ENCODE results near the gene AGMO. TPM values are rescaled to one million over a fixed set of nuclear protein-coding genes. Genes with fewer than 3 reads are reported as not detected.

Gene AGMO
- polyA plus RNA-seq, 6 donors from 2014 or later, result not detected

GRCh38 chr7:15457990-15458955 lies 103.5 kb downstream of the AGMO start:
- DNase-seq (no peak), ATAC-seq (ENCODE audit: low read depth in 2 of 2) (no peak)
- Mint-ChIP-seq H3K4me1 (no peaks in the 10 kb centered on the region), H3K4me3 (no peak overlapping the region), H3K9me3 (peaks cover 0 to 4% (median 0%) of the 10 kb centered on the region in 7 donors), H3K27me3 (no peaks in the 10 kb centered on the region), H3K36me3 (no peaks in the 10 kb centered on the region), H3K27ac (no peak overlapping the region)

GRCh38 chr7:15452670-15453069 lies 109.1 kb downstream of the AGMO start:
- DNase-seq (no peak), ATAC-seq (ENCODE audit: low read depth in 2 of 2) (no peak)
- H3K36me3 Mint-ChIP-seq, result no peaks in the 10 kb centered on the region
- H3K27ac Mint-ChIP-seq, result no peak overlapping the region
- H3K9me3 Mint-ChIP-seq, result peaks cover 0 to 5% (median 2%) of the 10 kb centered on the region in 7 donors
- no peaks in the 10 kb centered on the region for H3K4me1 Mint-ChIP-seq
- H3K27me3 Mint-ChIP-seq, result no peaks in the 10 kb centered on the region
- no peak overlapping the region for H3K4me3 Mint-ChIP-seq

DNA sequence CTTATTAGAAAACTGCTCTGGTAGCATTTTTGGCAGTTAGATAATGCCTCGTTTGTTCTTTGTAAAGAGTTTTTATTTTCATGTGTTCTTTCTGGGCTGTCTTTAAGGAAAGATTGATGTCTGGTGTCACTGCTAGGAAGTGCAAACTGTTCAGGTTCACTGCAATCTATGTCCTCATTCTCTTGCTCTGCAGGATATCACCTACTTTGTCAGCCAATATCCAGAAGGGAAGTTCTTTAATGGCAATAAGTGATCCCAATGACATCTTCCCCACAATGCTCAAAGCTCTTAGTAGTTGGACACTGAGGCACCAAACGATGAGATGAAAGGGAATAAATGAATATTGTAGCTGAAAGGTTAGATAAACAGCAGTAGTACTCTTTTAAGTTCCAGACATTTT lies 115.1 kb downstream of the AGMO start:
- Mint-ChIP-seq H3K27me3 (no peaks in the 10 kb centered on the region), H3K4me3 (no peak overlapping the region), H3K36me3 (no peaks in the 10 kb centered on the region), H3K9me3 (peaks cover 0 to 12% (median 4%) of the 10 kb centered on the region in 7 donors), H3K4me1 (no peaks in the 10 kb centered on the region), H3K27ac (no peak overlapping the region)
- ATAC-seq (ENCODE audit: low read depth in 2 of 2) (no peak), DNase-seq (no peak)

GRCh38 chr7:15446280-15446679 lies 115.5 kb downstream of the AGMO start:
- no peaks in the 10 kb centered on the region for H3K4me1 Mint-ChIP-seq
- H3K4me3 Mint-ChIP-seq, result no peak overlapping the region
- no peaks in the 10 kb centered on the region for H3K36me3 Mint-ChIP-seq
- no peaks in the 10 kb centered on the region for H3K27me3 Mint-ChIP-seq
- no peak for ATAC-seq (ENCODE audit: low read depth in 2 of 2)
- H3K9me3 Mint-ChIP-seq, result peaks cover 0 to 12% (median 1%) of the 10 kb centered on the region in 7 donors
- no peak overlapping the region for H3K27ac Mint-ChIP-seq
- no peak for DNase-seq

- Mint-ChIP-seq H3K36me3 (no peaks in the 10 kb centered on the region), H3K4me3 (no peak overlapping the region), H3K9me3 (peaks cover 0 to 12% (median 3%) of the 10 kb centered on the region in 7 donors), H3K27ac (no peak overlapping the region), H3K27me3 (no peaks in the 10 kb centered on the region), H3K4me1 (no peaks in the 10 kb centered on the region)
- DNase-seq, result no peak
- ATAC-seq (ENCODE audit: low read depth in 2 of 2), result no peak
These were observed 119.9 kb downstream of the AGMO start for GRCh38 chr7:15441915-15442314.

- Mint-ChIP-seq H3K27me3 (no peaks in the 10 kb centered on the region), H3K36me3 (no peaks in the 10 kb centered on the region), H3K4me3 (no peak overlapping the region), H3K27ac (no peak overlapping the region), H3K4me1 (no peaks in the 10 kb centered on the region), H3K9me3 (peaks cover 0 to 17% (median 3%) of the 10 kb centered on the region in 7 donors)
- ATAC-seq (ENCODE audit: low read depth in 2 of 2) (no peak), DNase-seq (no peak)
These were observed 121.3 kb downstream of the AGMO start for GRCh38 chr7:15440482-15440881.

GRCh38 chr7:15439853-15440252 lies 122.0 kb downstream of the AGMO start:
- no peaks in the 10 kb centered on the region for H3K4me1 Mint-ChIP-seq
- no peak for ATAC-seq (ENCODE audit: low read depth in 2 of 2)
- no peaks in the 10 kb centered on the region for H3K36me3 Mint-ChIP-seq
- H3K27me3 Mint-ChIP-seq, result no peaks in the 10 kb centered on the region
- no peak overlapping the region for H3K27ac Mint-ChIP-seq
- no peak overlapping the region for H3K4me3 Mint-ChIP-seq
- no peak for DNase-seq
- H3K9me3 Mint-ChIP-seq, result peaks cover 0 to 18% (median 4%) of the 10 kb centered on the region in 7 donors

DNA sequence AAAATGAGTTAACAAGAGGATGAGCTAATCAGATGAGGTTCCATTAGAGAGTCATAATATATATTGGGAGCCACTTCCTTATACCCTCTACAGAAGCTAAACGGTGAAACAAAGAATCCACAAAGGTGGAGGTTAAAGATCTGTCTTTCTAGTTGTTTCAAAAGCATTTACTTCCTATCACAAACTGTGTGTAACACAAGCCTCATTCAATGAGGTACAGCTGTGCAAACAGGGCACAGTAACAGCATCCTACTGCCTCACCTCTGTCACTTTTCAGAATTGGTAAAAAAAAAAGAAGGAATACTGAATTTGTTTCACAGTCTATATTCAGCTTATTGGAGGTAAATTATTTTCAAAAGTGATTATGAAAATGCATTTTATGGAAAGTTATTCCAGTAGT lies 128.7 kb downstream of the AGMO start:
- ATAC-seq (ENCODE audit: low read depth in 2 of 2), result no peak
- Mint-ChIP-seq H3K27me3 (no peaks in the 10 kb centered on the region), H3K27ac (no peak overlapping the region), H3K36me3 (no peaks in the 10 kb centered on the region), H3K9me3 (peaks cover 0 to 8% (median 1%) of the 10 kb centered on the region in 7 donors), H3K4me3 (no peak overlapping the region), H3K4me1 (no peaks in the 10 kb centered on the region)
- DNase-seq, result no peak

- Mint-ChIP-seq H3K27ac (no peak overlapping the region), H3K4me3 (no peak overlapping the region), H3K27me3 (no peaks in the 10 kb centered on the region), H3K36me3 (no peaks in the 10 kb centered on the region), H3K4me1 (no peaks in the 10 kb centered on the region), H3K9me3 (peaks cover 0 to 8% (median 2%) of the 10 kb centered on the region in 7 donors)
- DNase-seq (no peak), ATAC-seq (ENCODE audit: low read depth in 2 of 2) (no peak)
These were observed 130.9 kb downstream of the AGMO start for GRCh38 chr7:15430911-15431310.

- no peak overlapping the region for H3K27ac Mint-ChIP-seq
- no peaks in the 10 kb centered on the region for H3K4me1 Mint-ChIP-seq
- no peak for ATAC-seq (ENCODE audit: low read depth in 2 of 2)
- no peak for DNase-seq
- peaks cover 0 to 8% (median 1%) of the 10 kb centered on the region in 7 donors for H3K9me3 Mint-ChIP-seq
- H3K4me3 Mint-ChIP-seq, result no peak overlapping the region
- no peaks in the 10 kb centered on the region for H3K36me3 Mint-ChIP-seq
- no peaks in the 10 kb centered on the region for H3K27me3 Mint-ChIP-seq
These were observed 131.6 kb downstream of the AGMO start for GRCh38 chr7:15430191-15430590.

- ATAC-seq (ENCODE audit: low read depth in 2 of 2), result no peak
- H3K4me3 Mint-ChIP-seq, result no peak overlapping the region
- H3K9me3 Mint-ChIP-seq, result peaks cover 0 to 17% (median 7%) of the 10 kb centered on the region in 7 donors
- no peaks in the 10 kb centered on the region for H3K4me1 Mint-ChIP-seq
- no peak overlapping the region for H3K27ac Mint-ChIP-seq
- DNase-seq, result no peak
- H3K36me3 Mint-ChIP-seq, result no peaks in the 10 kb centered on the region
- no peaks in the 10 kb centered on the region for H3K27me3 Mint-ChIP-seq
These were observed 137.3 kb downstream of the AGMO start for GRCh38 chr7:15424468-15424867.

- Mint-ChIP-seq H3K27ac (no peak overlapping the region), H3K4me3 (no peak overlapping the region), H3K27me3 (no peaks in the 10 kb centered on the region), H3K36me3 (no peaks in the 10 kb centered on the region), H3K9me3 (peaks cover 0 to 17% (median 6%) of the 10 kb centered on the region in 7 donors), H3K4me1 (no peaks in the 10 kb centered on the region)
- DNase-seq (no peak), ATAC-seq (ENCODE audit: low read depth in 2 of 2) (no peak)
These were observed 142.2 kb downstream of the AGMO start for GRCh38 chr7:15419596-15419995.

GRCh38 chr7:15418264-15418663 lies 143.6 kb downstream of the AGMO start:
- DNase-seq (no peak), ATAC-seq (ENCODE audit: low read depth in 2 of 2) (no peak)
- Mint-ChIP-seq H3K27me3 (no peaks in the 10 kb centered on the region), H3K4me3 (no peak overlapping the region), H3K36me3 (no peaks in the 10 kb centered on the region), H3K9me3 (peaks cover under 1 to 22% (median 6%) of the 10 kb centered on the region in 7 donors), H3K27ac (no peak overlapping the region), H3K4me1 (no peaks in the 10 kb centered on the region)

- Mint-ChIP-seq H3K27ac (no peak overlapping the region), H3K4me1 (no peaks in the 10 kb centered on the region), H3K4me3 (no peak overlapping the region), H3K27me3 (no peaks in the 10 kb centered on the region), H3K9me3 (peaks cover 2 to 18% (median 7%) of the 10 kb centered on the region in 7 donors), H3K36me3 (no peaks in the 10 kb centered on the region)
- no peak for DNase-seq
- ATAC-seq (ENCODE audit: low read depth in 2 of 2), result no peak
These were observed 144.3 kb downstream of the AGMO start for GRCh38 chr7:15417341-15417988.
